DMS153 (cell line): ENCODE results near the gene FAT1.
A peak's percentile ranks its signal among the peaks of the same experiment; 100 is the strongest.

Experiments
- DNase-seq: peaks from one replicate; lab custom pipeline; 2025; lab: John Stamatoyannopoulos, UW

Gene FAT1

GRCh38 chr4:186755550-186756519 lies 32.2 kb upstream of the FAT1 start:
- DNase-seq: no peak

DNA sequence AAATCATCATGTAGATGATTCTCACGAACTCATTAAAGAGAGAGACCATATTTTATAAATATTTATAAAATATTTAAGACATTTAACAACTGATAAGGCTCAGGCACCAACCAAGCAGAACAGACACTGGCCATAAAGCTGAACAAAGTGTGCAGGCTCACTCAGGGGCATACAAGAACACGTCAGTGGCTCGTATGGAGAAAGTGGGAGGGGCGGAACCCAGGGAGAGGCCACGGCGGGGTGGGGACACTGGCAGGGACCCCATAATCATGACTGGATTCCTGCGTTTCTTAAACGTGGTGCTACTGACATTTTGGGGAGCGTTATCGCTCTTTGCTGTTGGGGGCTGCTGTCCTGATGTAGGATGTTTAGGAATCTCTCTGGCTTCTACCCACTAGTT lies 31.3 kb upstream of the FAT1 start:
- DNase-seq: no peak

DNA sequence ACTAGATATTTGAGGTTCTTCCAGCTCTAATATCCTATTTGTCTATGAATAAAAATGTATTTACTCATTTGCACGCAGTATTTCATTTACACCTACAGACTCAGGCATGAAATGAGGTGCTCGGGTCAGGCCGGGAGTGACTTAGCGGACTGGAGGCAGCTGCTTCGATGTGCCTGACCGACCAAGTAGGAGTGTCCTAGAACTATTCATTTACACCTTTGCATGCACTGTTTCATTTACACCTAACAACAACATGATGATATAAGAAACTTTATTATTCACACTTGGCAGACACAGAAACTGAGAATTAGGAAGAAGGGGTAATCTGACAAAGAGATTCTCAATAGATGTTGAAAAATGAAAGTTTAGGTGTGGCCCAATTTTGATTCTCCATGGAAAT lies 28.7 kb upstream of the FAT1 start:
- DNase-seq: no peak

GRCh38 chr4:186749611-186750281 lies 26.1 kb upstream of the FAT1 start:
- no peak for DNase-seq

DNA sequence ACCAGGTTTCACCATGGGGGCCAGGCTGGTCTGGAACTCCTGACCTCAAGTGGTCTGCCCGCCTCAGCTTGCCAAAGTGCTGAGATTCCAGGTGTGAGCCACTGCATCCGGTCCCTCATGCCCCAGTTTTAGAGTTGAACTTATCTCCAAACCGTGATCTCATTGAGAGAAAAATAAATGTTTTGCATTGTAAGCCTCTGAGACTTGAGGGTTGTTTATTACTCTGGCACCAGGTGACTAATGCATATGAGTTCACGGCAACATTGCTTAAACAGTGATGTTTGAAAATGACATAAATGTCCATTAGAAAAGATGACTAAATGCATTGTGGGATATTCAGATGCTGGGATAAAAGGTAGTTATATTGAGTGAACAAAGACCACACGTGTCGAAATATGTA lies 22.9 kb upstream of the FAT1 start:
- no peak for DNase-seq

DNA sequence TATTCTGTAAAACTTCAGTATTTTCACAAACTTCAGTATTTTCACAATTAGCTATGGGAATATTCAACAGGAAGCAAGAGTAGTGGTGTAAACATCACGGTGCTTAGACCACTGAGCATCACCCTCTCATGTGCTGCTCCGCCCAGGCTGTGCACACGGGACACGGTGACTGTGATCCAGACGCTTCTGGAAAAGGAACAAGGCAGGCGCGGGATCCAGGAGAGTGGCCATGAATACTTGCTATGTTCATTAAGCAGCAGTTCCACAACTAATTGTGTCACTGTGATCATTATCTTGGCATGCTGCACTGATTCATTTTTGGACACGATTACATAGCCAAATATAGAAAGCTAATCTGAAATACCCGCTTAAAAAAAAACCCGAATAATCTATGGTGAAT lies 19.6 kb upstream of the FAT1 start:
- no peak for DNase-seq

DNA sequence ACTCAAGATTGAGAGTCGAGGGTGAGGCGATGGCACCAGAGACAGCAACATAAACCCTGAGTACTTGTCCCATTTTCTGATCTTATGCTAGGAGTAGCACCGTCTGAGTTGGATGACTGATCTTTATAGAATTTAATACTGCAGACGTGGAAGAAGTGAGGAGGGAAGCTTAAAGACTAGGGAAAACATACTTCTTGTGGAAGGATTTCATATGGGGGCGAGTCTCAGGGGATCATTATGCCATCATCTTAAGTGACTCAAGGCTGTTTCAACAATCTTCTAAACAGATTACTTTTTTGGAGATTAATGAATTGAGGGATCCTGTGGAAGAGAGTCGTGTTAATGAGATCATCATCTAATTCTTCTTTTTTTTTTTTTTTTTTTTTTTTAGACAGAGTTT lies 17.2 kb upstream of the FAT1 start:
- DNase-seq: no peak

- DNase-seq: no peak
These were observed 16.3 kb upstream of the FAT1 start for GRCh38 chr4:186739802-186740434.

- no peak for DNase-seq
These were observed 15.7 kb upstream of the FAT1 start for GRCh38 chr4:186739317-186739716.

GRCh38 chr4:186738421-186738820 lies 14.8 kb upstream of the FAT1 start:
- no peak for DNase-seq

DNA sequence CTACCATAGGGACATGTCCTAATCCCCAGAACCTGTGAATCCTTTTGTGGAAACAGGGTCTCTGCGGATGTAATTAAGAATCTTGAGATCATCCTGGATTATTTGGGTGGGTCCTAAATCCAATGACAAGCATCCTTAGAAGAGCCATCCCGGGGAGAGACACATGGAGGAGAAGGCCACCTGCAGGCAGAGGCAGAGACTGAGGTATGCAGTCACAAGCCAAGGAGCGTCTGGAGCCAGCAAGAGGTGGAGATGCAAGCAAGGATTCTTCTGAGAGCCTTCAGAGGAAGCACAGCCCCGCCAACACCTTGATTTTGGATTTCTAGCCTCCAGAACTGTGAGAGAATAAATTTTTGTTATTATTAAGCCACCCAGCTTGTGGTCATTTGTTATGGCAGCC lies 13.8 kb upstream of the FAT1 start:
- no peak for DNase-seq

DNA sequence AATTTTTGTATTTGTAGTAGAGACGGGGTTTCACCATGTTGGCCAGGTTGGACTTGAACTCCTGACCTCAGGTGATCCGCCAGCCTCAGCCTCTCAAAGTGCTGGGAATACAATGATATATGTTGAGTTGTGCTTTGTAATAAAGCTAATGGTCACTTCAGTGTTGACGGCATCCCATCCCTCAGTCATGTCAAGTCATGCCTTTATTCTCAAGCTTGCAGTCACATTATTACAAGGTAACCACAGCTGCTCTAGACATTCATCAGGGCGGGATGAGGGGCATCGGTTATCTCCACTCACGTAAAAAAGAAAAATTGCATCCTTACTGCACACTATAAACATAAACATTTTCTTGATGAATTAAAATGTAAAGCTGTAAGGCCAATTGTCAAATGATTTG lies 12.8 kb upstream of the FAT1 start:
- no peak for DNase-seq

GRCh38 chr4:186734251-186734650 lies 10.6 kb upstream of the FAT1 start:
- no peak for DNase-seq

GRCh38 chr4:186733778-186734177 lies 10.1 kb upstream of the FAT1 start:
- DNase-seq: no peak

- no peak for DNase-seq
These were observed 7.0 kb upstream of the FAT1 start for GRCh38 chr4:186730621-186731020.

DNA sequence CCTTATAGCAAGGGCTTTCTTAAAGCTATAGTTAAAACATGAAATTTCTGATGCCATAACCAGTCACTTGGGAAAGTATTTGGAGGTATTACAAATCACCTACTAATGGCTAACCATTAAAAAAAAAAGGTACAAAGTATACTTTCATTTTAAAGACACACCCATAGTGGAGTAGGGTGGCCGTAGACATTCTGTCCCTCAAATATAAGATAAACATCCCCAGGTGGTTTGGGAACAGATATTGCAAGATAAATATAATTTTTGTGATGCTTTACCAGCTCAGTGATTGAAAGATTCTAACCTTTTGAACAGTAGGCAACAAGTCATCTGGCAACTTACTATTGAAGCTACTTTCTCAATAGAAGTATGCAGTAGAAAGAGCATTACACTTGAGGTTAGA lies 6.2 kb upstream of the FAT1 start:
- no peak for DNase-seq

- DNase-seq: no peak
These were observed 5.1 kb upstream of the FAT1 start for GRCh38 chr4:186728631-186729271.

- DNase-seq: no peak
These were observed 4.4 kb upstream of the FAT1 start for GRCh38 chr4:186727977-186728519.

DNA sequence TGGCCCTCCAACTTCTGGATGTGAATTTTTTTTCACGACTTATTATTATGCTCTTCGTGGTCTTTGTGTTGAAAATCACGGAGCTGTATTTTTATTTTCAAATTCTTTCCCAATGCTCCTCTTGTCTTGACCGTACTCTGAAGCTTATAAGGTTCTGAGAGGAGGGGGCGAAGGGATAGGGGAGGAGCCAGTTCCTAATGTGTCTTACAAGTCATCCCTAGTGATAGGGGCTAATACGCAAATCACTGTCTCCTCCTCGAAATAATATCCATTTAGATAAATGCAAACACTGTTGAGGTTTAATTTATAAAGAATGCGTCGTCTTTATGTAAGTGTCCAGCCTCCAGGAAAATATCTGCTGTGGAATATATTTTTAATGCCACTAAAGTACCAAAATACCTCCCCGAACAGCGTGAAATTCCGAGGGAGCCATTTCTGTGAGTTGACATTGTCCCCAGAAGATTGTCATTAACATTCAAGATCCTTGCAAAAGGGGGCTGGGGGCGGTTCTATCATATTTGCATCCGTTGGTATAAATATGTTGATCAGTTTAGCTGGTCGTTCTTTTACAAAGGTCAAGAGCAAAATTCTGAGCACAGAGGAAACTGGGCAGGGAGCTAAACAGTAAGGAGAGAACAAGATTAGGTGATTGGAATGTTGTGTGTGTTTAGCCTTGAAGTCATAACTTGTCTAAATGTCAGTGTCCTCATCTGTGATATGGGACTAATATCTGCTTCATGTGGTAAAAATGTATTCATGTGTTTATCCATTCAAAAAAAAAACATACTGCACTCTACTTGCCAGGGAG lies 3.7 kb upstream of the FAT1 start:
- DNase-seq: no peak

- peak; percentile 59 for DNase-seq
These were observed 2.9 kb upstream of the FAT1 start for GRCh38 chr4:186726426-186727168.
